B cell (primary cell): ENCODE results near the gene CAAP1. TPM values are rescaled to one million over a fixed set of nuclear protein-coding genes. Genes with fewer than 3 reads are reported as not detected.
"Not testable (repeated sequence)": the region's sequence is repeated elsewhere in the genome, so short reads cannot be mapped to it uniquely, and the experiment has no call there.

Experiments
- ATAC-seq: fragments of 200-7000 bp; cut with Tn5 transposase; one replicate; pipeline ENCODE4 v1.10.0; 2021; ENCODE audit warnings: low read depth, mild to moderate bottlenecking, moderate number of reproducible peaks, moderate library complexity
- CTCF ChIA-PET: fragments of 350-600 bp; sonication (Branson Sonifier 250); formaldehyde crosslinking; loops from one replicate; lab custom pipeline; 2021; ENCODE audit warnings: antibody characterized with exemption, inconsistent platforms; lab: Charles Lee
- POLR2A ChIA-PET: fragments of 350-600 bp; sonication (Branson Sonifier 250); formaldehyde crosslinking; loops from one replicate; lab custom pipeline; 2021; ENCODE audit warnings: antibody characterized with exemption; lab: Charles Lee
- DNase-seq: peaks from one replicate; pipeline ENCODE4 v3.0.0; 2013
- H2AFZ ChIP-seq: 2 replicates; pipeline ENCODE4 v1.6.1; 2012; ENCODE audit warnings: mild to moderate bottlenecking, low read depth, low read length; ENCODE audit not compliant: insufficient read depth, poor library complexity, severe bottlenecking
- H3K27ac ChIP-seq, 2 donors: 1 replicate in 1 of 2; 2 replicates in 1 of 2; pipeline ENCODE4 v1.5.1; 2012 to 2013; ENCODE audit warnings: low read length in 2 of 2, mild to moderate bottlenecking in 2 of 2, moderate library complexity in 1 of 2
- H3K27me3 ChIP-seq, 4 experiments: fragments of 200-600 bp in 1 of 4; sonication (generic) in 1 of 4; replicated peaks in 1 of 4; 1 replicate in 2 of 4; 2 replicates in 2 of 4; pipeline versions ENCODE4 v1.6.1 to v1.7.0; 2013 to 2016; ENCODE audit warnings: low read length in 3 of 4, mild to moderate bottlenecking in 2 of 4, mixed read lengths in 1 of 4, moderate library complexity in 1 of 4; ENCODE audit not compliant: insufficient read depth in 4 of 4, control insufficient read depth in 3 of 4; ENCODE audit errors: control extremely low read depth in 1 of 4
- H3K36me3 ChIP-seq, 2 experiments: replicated peaks in 1 of 2; 1 replicate in 1 of 2; 2 replicates in 1 of 2; pipeline versions ENCODE4 v1.6.1 to v1.7.1; 2013; ENCODE audit warnings: low read length in 1 of 2; ENCODE audit not compliant: insufficient read depth in 2 of 2, control insufficient read depth in 1 of 2; ENCODE audit errors: control extremely low read depth in 1 of 2, extremely low read depth in 1 of 2
- H3K4me1 ChIP-seq, 2 donors: fragments of 200-600 bp in 1 of 2; sonication (generic) in 1 of 2; 1 replicate in 1 of 2; 2 replicates in 1 of 2; pipeline versions ENCODE4 v1.5.1 to v1.6.1; 2013 to 2017; ENCODE audit warnings: low read length in 2 of 2; ENCODE audit not compliant: control insufficient read depth in 2 of 2, insufficient read depth in 2 of 2
- H3K4me2 ChIP-seq: replicated peaks from 2 replicates; pipeline ENCODE3; 2012; ENCODE audit warnings: mild to moderate bottlenecking, low read depth, low read length; ENCODE audit not compliant: poor library complexity, severe bottlenecking
- H3K4me3 ChIP-seq, 5 experiments: fragments of 200-600 bp in 1 of 5; sonication (generic) in 1 of 5; 1 replicate in 3 of 5; 2 replicates in 2 of 5; pipeline versions ENCODE4 v1.5.1 to v1.7.0; 2011 to 2016; ENCODE audit warnings: low read length in 4 of 5, mild to moderate bottlenecking in 4 of 5, low read depth in 2 of 5, control low read depth in 1 of 5, moderate library complexity in 1 of 5; ENCODE audit not compliant: insufficient read depth in 1 of 5; ENCODE audit errors: control extremely low read depth in 1 of 5, extremely low read depth in 1 of 5
- H3K79me2 ChIP-seq: fragments of 200-600 bp; sonication (generic); one replicate; pipeline ENCODE4 v1.6.0; 2016; ENCODE audit warnings: low read length; ENCODE audit not compliant: control insufficient read depth, insufficient read depth
- H3K9ac ChIP-seq: fragments of 200-600 bp; sonication (generic); 2 replicates; pipeline ENCODE4 v1.6.1; 2017; ENCODE audit warnings: mild to moderate bottlenecking, low read length, moderate library complexity
- H3K9me3 ChIP-seq, 3 donors: one replicate each; pipeline versions ENCODE4 v1.6.1 to v1.7.1; 2013; ENCODE audit warnings: low read length in 2 of 3; ENCODE audit not compliant: control insufficient read depth in 2 of 3, insufficient read depth in 1 of 3; ENCODE audit errors: control extremely low read depth in 1 of 3
- H4K20me1 ChIP-seq: 2 replicates; pipeline ENCODE4 v1.6.0; 2012; ENCODE audit warnings: mild to moderate bottlenecking, low read length; ENCODE audit not compliant: insufficient read depth, control insufficient read depth, poor library complexity, severe bottlenecking
- H3K27ac Mint-ChIP-seq: one replicate; pipeline ENCODE4 v1.8.0; 2021; ENCODE audit warnings: mixed read lengths
- H3K27me3 Mint-ChIP-seq: one replicate; pipeline ENCODE4 v1.8.0; 2021; ENCODE audit warnings: mixed read lengths
- H3K4me1 Mint-ChIP-seq: one replicate; pipeline ENCODE4 v1.8.0; 2021; ENCODE audit warnings: mixed read lengths
- H3K4me3 Mint-ChIP-seq: one replicate; pipeline ENCODE4 v1.8.0; 2021; ENCODE audit warnings: mixed read lengths
- H3K9me3 Mint-ChIP-seq: one replicate; pipeline ENCODE4 v1.8.0; 2022; ENCODE audit warnings: mixed read lengths; ENCODE audit not compliant: insufficient read depth
- CTCF ChIP-seq: fragments of 200-600 bp; IDR thresholded peaks from one replicate; pipeline ENCODE4 v1.8.0; 2022; ENCODE audit warnings: antibody characterized with exemption, mild to moderate bottlenecking
- EZH2 ChIP-seq: IDR thresholded peaks from 2 replicates; pipeline ENCODE4 v1.6.1; 2012; ENCODE audit warnings: borderline replicate concordance, low read depth, mild to moderate bottlenecking, moderate library complexity, low read length; ENCODE audit not compliant: insufficient read depth, poor library complexity, severe bottlenecking
- whole genome bisulfite sequencing: methylation state at CpG from one replicate; pipeline ENCODE4 v1.1.5; 2013; ENCODE audit warnings: missing lambda C conversion rate; ENCODE audit not compliant: insufficient coverage; 5-methylcytosine and 5-hydroxymethylcytosine counted together
- intact Hi-C: fragments of 100-400 bp; cut with micrococcal nuclease; formaldehyde crosslinking; loops from one replicate; pipeline ENCODE4 v1.10.0; 2022
- polyA plus RNA-seq: library from polyadenylated mRNA; depleted of rRNA; stranded (reverse); fragments of >200 nt; gene quantifications from 2 replicates; pipeline ENCODE4 v1.2.3, GENCODE V29; 2012
- total RNA-seq, 2 donors: library from RNA; stranded (reverse); fragments of 120-200 nt in 1 of 2; gene quantifications; 1 replicate in 1 of 2; 2 replicates in 1 of 2; pipeline versions ENCODE4 v1.2.3 to v1.2.4, GENCODE V29; 2013 to 2022

The CAAP1 gene
- total and polyA plus RNA-seq, 2 donors (not counting 1 experiment from before 2014, with no cell fraction given): 8.5 to 13.3 TPM

GRCh38 chr9:26833792-26834191 lies 58.8 kb downstream of the CAAP1 start:
- no peak overlapping the region for H3K4me3 ChIP-seq
- Mint-ChIP-seq H3K27ac (no peak overlapping the region), H3K27me3 (no peaks in the 10 kb centered on the region), H3K4me1 (no peaks in the 10 kb centered on the region), H3K4me3 (no peak overlapping the region), H3K9me3 (no peaks in the 10 kb centered on the region)
- H3K9me3 ChIP-seq: peaks cover 0 to 5% (median 0%) of the 10 kb centered on the region in 3 donors
- ChIA-PET CTCF (no interaction called here), POLR2A (no interaction called here)
- WGBS: 50% methylated on average over 5 of the region's 6 CpGs
- no peaks in the 10 kb centered on the region for H3K79me2 ChIP-seq
- no peak overlapping the region for H3K4me2 ChIP-seq
- ATAC-seq (no peak), DNase-seq (no peak)
- no peak overlapping the region for H3K9ac ChIP-seq
- H3K27ac ChIP-seq: no peak overlapping the region
- no peak overlapping the region for H2AFZ ChIP-seq
- no peaks in the 10 kb centered on the region for H4K20me1 ChIP-seq
- no peaks in the 10 kb centered on the region for H3K27me3 ChIP-seq
- peaks cover 0 to 1% of the 10 kb centered on the region in 2 experiments for H3K36me3 ChIP-seq
- H3K4me1 ChIP-seq: no peaks in the 10 kb centered on the region
- intact Hi-C loops: no loop called here
- TF ChIP-seq EZH2 (no peak), CTCF (no peak)

GRCh38 chr9:26828391-26828955 lies 64.1 kb downstream of the CAAP1 start:
- H3K27ac ChIP-seq, intact Hi-C loops, H3K4me1 Mint-ChIP-seq, H4K20me1 ChIP-seq, H3K27me3 Mint-ChIP-seq, H3K9ac ChIP-seq, CTCF ChIA-PET, H3K27ac Mint-ChIP-seq, H3K79me2 ChIP-seq, H3K36me3 ChIP-seq, H3K4me2 ChIP-seq, H3K27me3 ChIP-seq, H3K4me1 ChIP-seq, DNase-seq, H3K9me3 ChIP-seq, H3K9me3 Mint-ChIP-seq, ATAC-seq, H3K4me3 Mint-ChIP-seq, POLR2A ChIA-PET, H3K4me3 ChIP-seq, H2AFZ ChIP-seq: not testable (repeated sequence)
- WGBS: 33% methylated on average over 2 of the region's 4 CpGs
